A673 (cell line): ENCODE measurements around the gene ATP9A. TPM values are rescaled to one million over a fixed set of nuclear protein-coding genes. Genes with fewer than 3 reads are reported as not detected.
"Not testable (repeated sequence)": the region's sequence is repeated elsewhere in the genome, so short reads cannot be mapped to it uniquely, and the experiment has no call there.

Experiments used
- BruUV-seq: library from RNA; stranded (reverse); fragments of 400-500 nt; replicated peaks from 2 replicates; lab custom pipeline; 2021; lab: Mats Ljungman, UMichigan
- CTCF ChIA-PET: fragments of 300-600 bp; sonication (Branson Sonifier 250); formaldehyde crosslinking; loops from one replicate; lab custom pipeline; 2022; ENCODE audit warnings: antibody characterized with exemption; lab: Charles Lee
- POLR2A ChIA-PET: fragments of 300-600 bp; sonication (Branson Sonifier 250); formaldehyde crosslinking; loops from one replicate; lab custom pipeline; 2022; ENCODE audit warnings: antibody characterized with exemption; ENCODE audit not compliant: low non-redundant PET; lab: Charles Lee
- DNase-seq: peaks from one replicate; pipeline ENCODE4 v3.0.0-alpha.2; 2015; ENCODE audit warnings: low spot score
- H3K27ac ChIP-seq: fragments of 200-600 bp; sonication (generic); 2 replicates; pipeline ENCODE4 v1.5.1; 2016; ENCODE audit warnings: mixed run types, low read depth, mild to moderate bottlenecking, mixed read lengths, antibody characterized with exemption, low read length; ENCODE audit not compliant: poor library complexity, severe bottlenecking
- H3K27me3 ChIP-seq: fragments of 200-600 bp; sonication (generic); replicated peaks from 2 replicates; pipeline ENCODE4 v1.6.1; 2017; ENCODE audit warnings: mixed run types, low read depth, mild to moderate bottlenecking, mixed read lengths, antibody characterized with exemption, low read length; ENCODE audit not compliant: insufficient read depth, poor library complexity
- H3K36me3 ChIP-seq: fragments of 200-600 bp; sonication (generic); 2 replicates; pipeline ENCODE4 v1.6.1; 2016; ENCODE audit warnings: mixed run types, mild to moderate bottlenecking, mixed read lengths, antibody characterized with exemption, low read length; ENCODE audit not compliant: insufficient read depth, poor library complexity, severe bottlenecking
- H3K4me1 ChIP-seq: fragments of 200-600 bp; sonication (generic); 2 replicates; pipeline ENCODE4 v1.6.1; 2017; ENCODE audit warnings: mixed run types, mild to moderate bottlenecking, mixed read lengths, antibody characterized with exemption, low read length; ENCODE audit not compliant: insufficient read depth, poor library complexity, severe bottlenecking
- H3K4me3 ChIP-seq: fragments of 200-600 bp; sonication (generic); 2 replicates; pipeline ENCODE4 v1.5.1; 2016; ENCODE audit warnings: low read depth, mixed run types, mild to moderate bottlenecking, mixed read lengths, low read length; ENCODE audit not compliant: poor library complexity, severe bottlenecking
- H3K9me3 ChIP-seq: fragments of 200-600 bp; sonication (generic); 2 replicates; pipeline ENCODE4 v1.6.1; 2016; ENCODE audit warnings: mixed run types, low read depth, mild to moderate bottlenecking, mixed read lengths, antibody characterized with exemption, low read length; ENCODE audit not compliant: poor library complexity, severe bottlenecking
- EZH2 ChIP-seq: fragments of 200-600 bp; sonication (generic); IDR thresholded peaks from 2 replicates; pipeline ENCODE4 v1.6.1; 2017; ENCODE audit warnings: borderline replicate concordance, low read depth, mild to moderate bottlenecking, mixed read lengths, antibody characterized with exemption, low read length; ENCODE audit not compliant: poor library complexity, severe bottlenecking
- intact Hi-C: fragments of 100-400 bp; cut with micrococcal nuclease; formaldehyde crosslinking; loops from one replicate; pipeline ENCODE4 v1.10.0; 2022; ENCODE audit not compliant: unreplicated experiment
- total RNA-seq: library from RNA; stranded (reverse); gene quantifications from 2 replicates; pipeline ENCODE4 v1.2.3, GENCODE V29; 2021
- TF ChIP-seq, protein P1 (sequence below): fragments of 300-800, 200-600 bp; sonication (generic); conservative IDR thresholded peaks from 2 replicates; pipeline ENCODE4 v1.5.1; 2017; ENCODE audit warnings: low read depth, mild to moderate bottlenecking, antibody characterized with exemption, low read length, moderate library complexity, mixed read lengths

Gene ATP9A
- total RNA-seq, 1 experiment from 2014 or later = 31.2 TPM

DNA sequence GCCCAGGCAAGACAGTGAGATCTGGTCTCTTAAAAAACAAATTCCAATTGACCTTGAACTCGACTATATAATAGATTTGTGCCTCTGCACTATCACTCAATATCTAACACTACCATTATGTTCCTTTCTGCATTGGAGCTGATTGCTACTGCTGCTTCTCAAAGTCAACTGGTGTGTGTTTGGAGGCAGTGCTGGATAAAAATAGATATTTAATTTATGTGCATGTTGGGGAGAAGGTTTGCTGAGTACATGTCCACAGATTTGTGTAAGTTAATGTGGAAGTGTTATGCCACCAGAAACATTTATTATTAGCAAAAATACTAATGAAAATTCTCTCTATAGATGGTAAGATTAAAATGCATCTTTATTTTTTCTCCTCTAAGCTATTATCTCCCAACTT, 39.5 kb downstream of the ATP9A start:
- TF ChIP-seq, protein P1, sequence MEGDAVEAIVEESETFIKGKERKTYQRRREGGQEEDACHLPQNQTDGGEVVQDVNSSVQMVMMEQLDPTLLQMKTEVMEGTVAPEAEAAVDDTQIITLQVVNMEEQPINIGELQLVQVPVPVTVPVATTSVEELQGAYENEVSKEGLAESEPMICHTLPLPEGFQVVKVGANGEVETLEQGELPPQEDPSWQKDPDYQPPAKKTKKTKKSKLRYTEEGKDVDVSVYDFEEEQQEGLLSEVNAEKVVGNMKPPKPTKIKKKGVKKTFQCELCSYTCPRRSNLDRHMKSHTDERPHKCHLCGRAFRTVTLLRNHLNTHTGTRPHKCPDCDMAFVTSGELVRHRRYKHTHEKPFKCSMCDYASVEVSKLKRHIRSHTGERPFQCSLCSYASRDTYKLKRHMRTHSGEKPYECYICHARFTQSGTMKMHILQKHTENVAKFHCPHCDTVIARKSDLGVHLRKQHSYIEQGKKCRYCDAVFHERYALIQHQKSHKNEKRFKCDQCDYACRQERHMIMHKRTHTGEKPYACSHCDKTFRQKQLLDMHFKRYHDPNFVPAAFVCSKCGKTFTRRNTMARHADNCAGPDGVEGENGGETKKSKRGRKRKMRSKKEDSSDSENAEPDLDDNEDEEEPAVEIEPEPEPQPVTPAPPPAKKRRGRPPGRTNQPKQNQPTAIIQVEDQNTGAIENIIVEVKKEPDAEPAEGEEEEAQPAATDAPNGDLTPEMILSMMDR = no peak
- TF ChIP-seq EZH2 = no peak
- Histone ChIP-seq H3K36me3 (no peaks in the 10 kb centered on the region), H3K9me3 (no peaks in the 10 kb centered on the region), H3K27ac (no peak overlapping the region), H3K4me1 (peaks cover 12% of the 10 kb centered on the region), H3K4me3 (no peak overlapping the region), H3K27me3 (no peaks in the 10 kb centered on the region)
- POLR2A ChIA-PET = no interaction called here
- BruUV-seq = no TSS peak
- CTCF ChIA-PET = no interaction called here
- intact Hi-C loops = no loop called here
- no peak for DNase-seq

DNA sequence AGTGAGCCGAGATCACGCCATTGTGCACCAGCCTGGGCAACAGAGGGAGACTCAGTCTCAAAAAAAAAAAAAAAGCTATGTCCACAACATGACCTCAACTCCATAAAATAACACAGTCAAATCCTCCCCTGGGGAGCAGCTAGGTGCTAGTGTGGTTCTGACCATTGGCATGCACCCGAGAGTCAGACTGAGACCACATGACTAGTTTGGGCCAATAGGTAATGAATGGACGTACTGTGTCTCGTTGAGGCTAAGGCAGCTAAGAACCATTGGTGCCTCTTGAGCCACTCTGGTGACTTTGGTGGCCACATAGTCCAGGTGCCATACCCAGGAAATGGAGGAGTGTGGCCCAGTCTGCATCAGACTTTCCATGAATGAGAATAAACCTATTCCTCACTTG, 40.3 kb downstream of the ATP9A start:
- no peak overlapping the region for H3K4me3 ChIP-seq
- no peaks in the 10 kb centered on the region for H3K9me3 ChIP-seq
- no peak for DNase-seq
- H3K27me3 ChIP-seq = no peaks in the 10 kb centered on the region
- no peak for TF ChIP-seq EZH2
- TF ChIP-seq, protein P1 = no peak
- BruUV-seq = no TSS peak
- no peaks in the 10 kb centered on the region for H3K36me3 ChIP-seq
- intact Hi-C loops = no loop called here
- ChIA-PET POLR2A (no interaction called here), CTCF (no interaction called here)
- no peak overlapping the region for H3K27ac ChIP-seq
- peaks cover 12% of the 10 kb centered on the region for H3K4me1 ChIP-seq

DNA sequence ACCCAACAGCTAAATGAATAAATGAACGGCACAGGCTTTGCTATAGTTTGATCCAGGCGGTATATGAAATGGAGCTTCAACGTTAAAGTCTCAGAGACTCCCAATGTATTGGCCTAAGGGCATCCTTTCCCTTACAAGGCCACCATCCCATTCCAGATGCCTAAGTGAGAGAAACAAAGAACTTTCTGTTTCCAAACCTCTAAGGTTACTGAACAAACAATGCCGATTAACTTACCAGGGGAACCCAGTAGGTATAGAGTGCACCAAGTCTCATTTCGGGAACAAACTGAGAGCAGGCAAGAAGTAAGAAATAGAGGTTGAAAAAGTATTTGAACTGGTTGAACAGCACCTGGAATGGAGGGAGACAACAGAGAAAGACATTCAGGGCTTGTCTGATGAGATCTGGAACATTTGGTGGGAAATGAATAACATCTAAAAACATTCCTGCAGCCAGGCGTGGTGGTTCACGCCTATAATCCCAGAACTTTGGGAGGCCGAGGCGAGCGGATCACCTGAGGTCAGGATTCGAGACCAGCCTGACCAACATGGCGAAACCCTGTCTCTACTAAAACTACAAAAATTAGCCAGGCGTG, 42.5 kb downstream of the ATP9A start:
- TF ChIP-seq EZH2 = no peak
- TF ChIP-seq, protein P1 = no peak
- ChIA-PET POLR2A (no interaction called here), CTCF (no interaction called here)
- H3K36me3 ChIP-seq = no peaks in the 10 kb centered on the region
- no peak for DNase-seq
- no peaks in the 10 kb centered on the region for H3K9me3 ChIP-seq
- intact Hi-C loops = no loop called here
- BruUV-seq = no TSS peak
- no peak overlapping the region for H3K4me3 ChIP-seq
- no peaks in the 10 kb centered on the region for H3K4me1 ChIP-seq
- H3K27me3 ChIP-seq = no peaks in the 10 kb centered on the region
- no peak overlapping the region for H3K27ac ChIP-seq

DNA sequence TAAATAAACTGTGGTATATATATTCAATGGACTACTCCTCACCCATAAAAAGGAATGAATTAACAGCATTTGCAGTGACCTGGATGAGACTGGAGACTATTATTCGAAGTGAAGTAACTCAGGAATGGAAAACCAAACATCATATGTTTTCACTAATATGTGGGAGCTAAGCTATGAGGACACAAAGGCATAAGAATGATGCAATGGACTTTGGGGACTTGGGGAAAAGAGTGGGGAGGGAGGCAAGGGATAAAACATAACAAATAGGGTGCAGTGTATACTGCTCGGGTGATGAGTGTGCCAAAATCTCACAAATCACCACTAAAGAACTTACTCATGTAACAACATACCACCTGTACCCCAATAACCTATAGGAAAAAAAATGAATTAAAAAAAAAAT, 45.2 kb downstream of the ATP9A start:
- H3K27me3 ChIP-seq, H3K27ac ChIP-seq, H3K36me3 ChIP-seq, CTCF ChIA-PET, H3K4me1 ChIP-seq, POLR2A ChIA-PET, DNase-seq, intact Hi-C loops, H3K9me3 ChIP-seq, H3K4me3 ChIP-seq, BruUV-seq: not testable (repeated sequence)

DNA sequence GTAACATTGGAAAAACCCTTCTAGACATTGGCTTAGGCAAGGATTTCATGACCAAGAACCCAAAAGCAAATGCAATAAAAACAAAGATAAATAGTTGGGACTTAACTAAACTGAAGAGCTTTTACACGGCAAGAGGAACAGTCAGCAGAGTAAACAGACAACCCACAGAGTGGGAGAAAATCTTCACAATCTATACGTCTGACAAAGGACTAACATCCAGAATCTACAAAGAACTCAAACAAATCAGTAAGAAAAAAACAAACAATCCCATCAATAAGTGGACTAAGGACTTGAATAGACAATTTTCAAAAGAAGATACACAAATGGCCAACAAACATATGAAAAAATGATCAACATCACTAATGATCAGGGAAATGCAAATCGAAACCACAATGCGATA, 45.9 kb downstream of the ATP9A start:
- H3K4me1 ChIP-seq, BruUV-seq, H3K27ac ChIP-seq, H3K36me3 ChIP-seq, POLR2A ChIA-PET, DNase-seq, H3K4me3 ChIP-seq, H3K9me3 ChIP-seq, intact Hi-C loops, H3K27me3 ChIP-seq: not testable (repeated sequence)
- CTCF ChIA-PET = interaction anchor here (0.6 kb wide), 1 partner anchor 21 kb away, joined by 3 read pairs; no protein-coding TSS in a partner anchor
